Fibroblast of gingiva (primary cell): ENCODE data around the gene ABCA13.

Experiments used
- DNase-seq: peaks from one replicate; pipeline ENCODE4 v3.0.0-alpha.2; 2011; ENCODE audit warnings: low read depth

Gene ABCA13

GRCh38 chr7:48637382-48637781 lies 466.1 kb downstream of the ABCA13 start:
- DNase-seq: no peak

DNA sequence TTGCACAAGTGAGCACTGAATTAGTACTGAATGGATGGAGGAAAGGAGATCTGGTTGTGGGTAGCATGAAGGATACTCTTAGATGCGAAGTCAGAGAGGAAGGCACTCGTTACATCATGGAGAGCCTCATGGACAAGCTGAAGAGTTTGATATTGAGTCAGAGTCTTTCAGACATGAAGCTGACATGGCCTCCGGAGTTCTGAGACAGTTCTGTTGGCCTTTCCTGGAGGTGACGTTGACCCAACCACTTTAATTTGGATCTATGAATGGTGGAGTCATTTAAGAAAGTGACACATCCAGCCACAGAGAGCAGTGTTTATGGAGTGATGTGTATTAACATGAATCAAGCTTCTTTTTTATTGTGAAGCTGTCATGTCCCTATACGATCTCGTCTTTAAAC lies 466.8 kb downstream of the ABCA13 start:
- DNase-seq: no peak

- no peak for DNase-seq
These were observed 472.3 kb downstream of the ABCA13 start for GRCh38 chr7:48643431-48644013.

DNA sequence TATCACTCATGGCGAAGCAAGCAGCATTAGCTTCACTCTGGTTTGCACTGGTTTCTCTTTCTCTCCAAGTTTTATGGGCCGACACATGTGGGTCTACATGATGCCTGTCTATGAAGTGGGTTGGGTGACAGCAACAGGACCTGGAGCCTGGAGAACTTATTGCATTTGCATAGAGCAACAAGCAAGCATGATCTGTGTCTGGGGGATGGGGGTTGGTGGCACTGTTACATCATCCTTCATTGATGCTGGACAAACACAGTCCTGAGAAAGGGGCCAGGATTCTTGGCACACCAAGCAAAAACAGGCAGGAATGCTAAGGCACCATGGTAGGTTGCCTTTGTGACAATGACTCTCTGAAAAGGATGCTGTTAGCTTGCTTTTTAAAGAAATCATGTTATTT lies 486.9 kb downstream of the ABCA13 start:
- DNase-seq: no peak

- no peak for DNase-seq
These were observed 489.1 kb downstream of the ABCA13 start for GRCh38 chr7:48660306-48660870.

- no peak for DNase-seq
These were observed 493.0 kb downstream of the ABCA13 start for GRCh38 chr7:48664241-48664640.

DNA sequence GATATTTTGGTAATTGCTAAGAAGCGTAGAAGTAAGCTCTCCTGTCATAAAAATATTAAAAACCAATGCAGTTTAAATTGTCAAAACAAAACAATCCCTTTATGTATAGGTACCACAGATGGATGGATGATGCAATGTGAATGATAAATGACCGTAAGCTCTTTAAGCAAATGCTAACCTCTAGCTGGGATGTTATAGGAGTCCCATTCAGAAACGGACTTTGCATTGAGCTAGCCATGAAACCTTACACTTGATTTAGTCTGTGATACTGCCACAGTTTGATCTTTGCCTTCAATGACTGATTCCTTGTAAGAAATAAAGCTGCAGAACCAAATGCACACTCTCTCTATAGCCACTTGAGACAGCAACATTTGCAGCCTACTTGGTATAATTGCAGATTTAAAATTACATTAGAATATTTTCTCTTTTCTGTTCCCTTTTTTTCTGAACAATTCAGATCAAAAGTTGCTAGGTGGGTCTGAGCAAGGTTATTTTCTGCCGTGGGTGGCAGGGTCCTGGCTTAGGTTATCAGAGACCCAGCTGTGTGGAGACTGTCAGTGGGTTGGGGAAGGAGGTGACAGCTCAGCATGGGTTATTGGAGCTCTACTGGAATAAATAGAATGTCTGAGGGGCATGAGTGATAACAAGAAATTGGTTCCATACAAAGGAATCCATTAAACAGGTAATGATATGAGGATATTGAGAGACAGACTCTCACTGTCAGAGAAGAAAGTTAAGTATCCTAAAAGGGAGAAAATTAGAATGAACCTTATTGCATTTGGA lies 494.3 kb downstream of the ABCA13 start:
- no peak for DNase-seq

DNA sequence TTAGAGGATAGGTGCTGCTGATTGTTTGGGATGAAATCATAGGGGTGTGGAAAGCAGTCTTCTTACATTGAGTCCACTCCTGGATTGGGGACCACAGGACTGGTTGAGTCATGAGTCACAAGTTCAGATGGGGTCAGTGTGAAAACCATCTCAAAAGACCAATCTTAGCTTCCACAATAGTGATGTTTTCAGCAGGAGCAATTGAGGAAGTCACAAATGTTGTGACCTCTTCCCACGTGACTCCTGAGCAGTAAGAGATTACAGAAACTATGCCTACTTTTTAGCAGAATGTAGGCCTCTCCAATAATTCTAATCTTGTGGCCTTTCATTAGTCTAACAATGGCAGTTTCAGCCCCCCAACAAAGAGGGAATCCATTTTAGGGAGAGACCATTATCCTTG lies 496.1 kb downstream of the ABCA13 start:
- DNase-seq: no peak

DNA sequence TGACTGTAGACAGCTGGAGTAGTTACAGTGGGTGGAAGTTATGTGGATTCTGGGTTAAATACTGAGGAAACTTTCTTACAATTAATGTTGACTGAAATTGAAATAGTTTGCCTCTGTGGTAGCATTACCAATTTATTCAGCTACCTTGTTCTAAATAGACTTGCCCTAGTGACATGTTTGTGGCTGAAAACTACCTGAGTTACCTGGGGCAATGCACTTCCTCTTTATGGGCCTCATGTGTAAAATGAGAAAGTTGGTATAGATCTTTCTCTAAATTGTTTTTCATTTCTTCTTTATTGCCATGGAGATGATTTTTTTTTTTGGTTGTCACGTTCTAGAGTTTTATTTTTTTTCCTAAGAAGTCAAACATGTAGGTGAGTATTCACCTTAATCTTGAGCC lies 500.4 kb downstream of the ABCA13 start:
- DNase-seq: no peak

- DNase-seq: no peak
These were observed 509.7 kb downstream of the ABCA13 start for GRCh38 chr7:48681006-48681405.

GRCh38 chr7:48691788-48692187 lies 520.5 kb downstream of the ABCA13 start:
- no peak for DNase-seq
